Renal pelvis (tissue), 12 donors: ENCODE measurements around the gene PNLDC1. TPM values are rescaled to one million over a fixed set of nuclear protein-coding genes. Genes with fewer than 3 reads are reported as not detected.
A peak's percentile ranks its signal among the peaks of the same experiment; 100 is the strongest.

ENCODE experiments used
- DNase-seq: peaks from one replicate; pipeline ENCODE4 v3.0.0-alpha.2; 2013
- long read RNA-seq, 16 experiments: transcript quantifications; one replicate each; lab custom pipeline, GENCODE V29; 2026
- polyA plus RNA-seq, 3 donors: library from polyadenylated mRNA; unstranded; fragments of 120-200 nt; gene quantifications; one replicate each; pipeline ENCODE4 v1.2.1, GENCODE V29; 2013; ENCODE audit not compliant: insufficient read length in 3 of 3

Gene PNLDC1
- under 1 TPM; 0.13 to 0.19 (median 0.18) TPM for polyA plus RNA-seq
- long read RNA-seq, donor 1, result 0 reads
- long read RNA-seq, donor 2, result 0 reads
- long read RNA-seq, donor 3, partial matches to known transcripts, result 0 of 1 reads
- long read RNA-seq, donor 3, other reads (novel, unspliced or antisense), result 0 of 1 reads
- long read RNA-seq, donor 4, result 0 reads
- long read RNA-seq, donor 5, result 0 reads
- long read RNA-seq, donor 6, result 0 reads
- long read RNA-seq, donor 7, result 0 reads
- long read RNA-seq, donor 8, result 0 reads
- long read RNA-seq, donor 9, result 0 reads
- long read RNA-seq, donor 10, result 0 reads
- long read RNA-seq, donor 11, result 0 reads
- long read RNA-seq, donor 12, result 0 reads
- long read RNA-seq, donor 13, result 0 reads
- long read RNA-seq, donor 14, result 0 reads
- long read RNA-seq, donor 15, result 0 reads
- long read RNA-seq, donor 16, result 0 reads

DNA sequence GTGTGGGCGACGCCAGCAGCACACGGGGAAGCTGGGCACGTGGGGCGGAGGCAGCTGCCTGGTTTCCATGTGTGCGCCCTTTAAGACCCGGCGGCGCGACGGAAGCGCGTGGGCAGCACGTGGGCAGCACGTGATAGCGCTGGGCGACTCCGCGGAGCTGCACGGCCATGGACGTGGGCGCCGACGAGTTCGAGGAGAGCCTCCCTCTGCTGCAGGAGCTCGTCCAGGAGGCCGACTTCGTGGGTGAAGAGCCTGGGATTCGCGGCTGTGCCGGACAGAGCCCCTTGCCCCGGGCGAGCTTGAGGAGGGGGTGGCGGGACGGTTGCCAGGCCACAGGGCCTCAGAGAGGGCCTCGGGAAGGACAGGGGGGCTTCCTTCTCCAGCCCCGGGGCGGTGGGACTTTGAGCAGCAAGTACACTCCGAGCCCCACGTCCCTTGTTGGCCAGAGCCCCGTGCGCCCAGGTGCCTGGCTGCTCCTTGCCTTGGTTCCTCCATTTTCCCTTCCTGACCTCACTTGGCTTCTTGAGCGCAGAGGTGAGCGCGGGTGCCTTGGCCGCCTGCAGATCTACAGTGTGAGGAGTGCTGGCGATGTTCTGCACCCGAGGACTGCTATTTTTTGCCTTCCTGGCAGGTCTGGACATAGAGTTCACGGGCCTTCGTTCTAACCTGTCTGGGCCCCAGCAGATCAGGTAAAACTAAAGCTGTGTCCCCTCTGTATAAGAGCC lies at the start of gene PNLDC1:
Gene PNLDC1, plus strand, starts transcription at position 136 of the 725 bp plus-strand sequence. Its CDS starts 32 bp downstream, at position 168.
- DNase-seq, result no peak

DNA sequence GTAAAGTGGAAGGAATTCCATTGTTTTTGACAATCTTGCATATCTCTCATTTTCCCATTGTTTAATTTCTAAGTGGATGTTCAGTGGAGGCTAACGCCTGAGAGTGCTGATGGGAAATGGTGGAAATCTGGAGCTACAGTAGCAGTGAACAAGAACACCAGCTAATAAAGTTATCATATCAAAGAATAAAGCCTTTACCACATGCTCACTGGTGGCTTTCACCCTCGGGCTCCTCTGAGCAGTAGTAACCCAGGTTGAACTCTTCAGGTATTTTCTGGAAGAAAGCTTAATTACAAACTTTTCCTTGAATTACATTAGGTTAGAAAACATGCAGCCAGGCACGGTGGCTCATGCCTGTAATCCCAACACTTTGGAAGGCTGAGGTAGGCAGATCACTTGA lies 48.6 kb upstream of the PNLDC1 start:
- DNase-seq, result no peak

- no peak for DNase-seq
Measured at GRCh38 chr6:159753081-159753872, 46.8 kb upstream of the PNLDC1 start.

GRCh38 chr6:159754401-159754800 lies 45.7 kb upstream of the PNLDC1 start:
- DNase-seq, result no peak

- DNase-seq, result no peak
Measured at GRCh38 chr6:159754959-159755914, 44.8 kb upstream of the PNLDC1 start.

DNA sequence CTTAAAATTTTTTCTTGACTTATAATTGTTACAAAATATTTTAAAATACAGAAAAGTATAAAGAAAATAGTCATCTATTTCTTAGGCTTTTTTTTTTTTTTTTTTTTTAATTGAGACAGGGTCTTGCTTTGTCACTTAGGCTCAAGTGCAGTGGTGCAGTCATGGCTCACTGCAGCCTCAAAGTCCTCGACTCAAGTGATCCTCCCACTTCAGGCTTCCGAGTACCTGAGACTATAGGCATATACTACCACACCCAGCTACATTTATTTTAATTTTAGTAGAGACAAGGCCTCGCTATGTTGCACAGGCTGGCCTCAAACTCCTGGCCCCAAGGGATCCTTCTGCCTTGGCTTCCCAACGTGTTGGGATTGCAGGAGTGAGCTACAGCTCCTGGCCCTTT lies 43.6 kb upstream of the PNLDC1 start:
- DNase-seq, result no peak

DNA sequence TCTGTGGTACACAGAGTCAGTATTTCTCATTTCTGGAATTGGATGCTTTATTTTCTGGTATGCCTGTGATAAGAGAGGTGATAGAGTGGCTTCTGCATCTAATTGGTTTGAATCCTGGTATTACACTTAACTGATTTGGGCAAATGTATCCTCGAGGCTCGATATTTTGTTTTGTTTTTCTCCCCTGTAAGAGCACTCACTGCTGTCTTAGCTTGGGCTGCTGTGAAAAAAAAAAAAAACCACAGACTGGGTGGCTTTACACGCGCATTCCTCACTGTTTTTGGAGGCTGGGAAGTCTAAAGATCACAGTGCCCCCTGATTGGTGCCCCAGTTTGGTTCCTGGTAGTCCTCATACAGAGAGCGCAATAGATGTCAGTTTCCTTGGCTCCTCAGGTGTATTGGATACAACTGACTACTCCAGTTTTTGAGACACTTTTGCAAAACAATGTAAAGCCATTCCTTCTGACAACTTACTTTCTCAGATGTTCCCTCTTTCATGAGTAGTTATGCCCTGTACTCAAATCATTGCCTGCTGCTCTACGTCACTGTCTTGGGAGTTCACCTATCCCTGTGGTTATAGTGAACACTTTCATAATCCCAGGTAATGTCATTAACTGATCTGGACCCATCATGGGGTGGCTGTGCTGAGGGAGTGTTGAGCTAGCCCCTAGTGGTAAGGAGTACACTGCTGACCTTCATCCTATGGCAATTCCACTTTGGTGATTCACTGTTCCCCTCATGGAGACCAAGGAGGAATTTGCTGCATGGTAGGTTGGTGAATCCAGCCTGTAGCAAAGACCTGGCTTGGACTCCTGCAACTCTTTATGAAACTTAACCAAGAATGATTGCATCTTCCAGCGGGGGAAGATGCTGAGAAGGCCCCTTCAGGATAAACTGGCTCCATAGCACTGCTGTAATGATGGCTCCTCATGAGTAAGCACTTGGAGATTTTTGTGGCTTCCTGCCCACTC lies 41.8 kb upstream of the PNLDC1 start:
- DNase-seq, result no peak

GRCh38 chr6:159759645-159760044 lies 40.4 kb upstream of the PNLDC1 start:
- no peak for DNase-seq

DNA sequence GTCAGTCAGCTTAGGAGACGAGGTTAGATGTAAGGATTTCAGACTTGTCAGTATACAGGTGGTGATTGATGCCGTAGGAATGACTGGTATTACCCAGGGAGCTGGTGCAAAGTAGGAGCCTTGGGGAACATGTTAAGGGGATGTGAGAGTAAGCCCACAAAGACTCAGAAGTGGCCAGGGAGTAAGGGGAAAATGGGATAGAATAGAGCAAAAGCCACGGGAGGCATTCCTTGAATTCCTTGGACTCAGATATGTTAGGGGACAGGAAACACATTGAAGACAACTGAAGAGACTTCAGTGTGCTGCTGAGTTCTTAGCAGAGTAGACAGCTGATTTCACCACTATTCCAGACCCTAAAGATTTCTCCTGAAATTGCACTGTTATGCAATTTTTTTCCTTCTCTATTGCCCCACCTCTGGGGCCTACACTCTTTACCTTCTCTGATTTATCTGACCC lies 39.4 kb upstream of the PNLDC1 start:
- DNase-seq, result no peak

DNA sequence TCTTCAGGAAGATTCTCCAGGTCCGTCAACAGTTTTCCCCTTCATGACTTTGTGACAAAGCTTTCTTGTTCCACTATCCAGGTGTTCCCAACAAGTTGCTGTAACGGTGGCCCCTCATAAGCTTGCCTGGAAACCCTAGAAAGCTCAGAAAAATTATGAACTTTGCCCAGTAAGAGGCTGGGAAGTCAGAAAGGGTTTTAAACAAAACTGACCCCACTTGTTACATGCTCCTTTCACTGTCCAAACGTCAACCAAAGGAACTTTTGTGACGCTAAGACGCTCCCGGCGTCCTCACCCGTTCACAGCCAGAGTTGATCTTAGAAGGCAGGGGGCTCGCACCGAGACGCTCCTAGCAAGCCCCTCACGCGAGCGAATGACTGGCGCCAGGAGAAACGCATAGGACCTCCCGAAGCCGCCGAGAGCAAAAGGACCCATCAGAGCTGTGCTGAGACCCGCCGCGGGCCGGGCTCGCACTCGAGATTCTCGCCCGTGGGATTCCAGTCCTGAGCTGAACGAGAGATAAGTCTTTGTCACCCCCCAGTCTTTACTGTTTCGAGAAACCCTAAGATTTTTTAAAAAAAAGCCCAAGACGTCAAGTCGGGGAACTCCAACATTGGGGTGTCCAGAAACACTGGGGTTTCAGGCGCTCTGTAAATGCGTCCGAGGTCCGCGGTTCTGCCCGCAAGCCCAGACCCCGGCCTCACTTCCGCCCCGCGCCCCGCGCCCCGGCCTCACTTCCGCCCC lies 38.8 kb upstream of the PNLDC1 start:
- DNase-seq, result no peak

DNA sequence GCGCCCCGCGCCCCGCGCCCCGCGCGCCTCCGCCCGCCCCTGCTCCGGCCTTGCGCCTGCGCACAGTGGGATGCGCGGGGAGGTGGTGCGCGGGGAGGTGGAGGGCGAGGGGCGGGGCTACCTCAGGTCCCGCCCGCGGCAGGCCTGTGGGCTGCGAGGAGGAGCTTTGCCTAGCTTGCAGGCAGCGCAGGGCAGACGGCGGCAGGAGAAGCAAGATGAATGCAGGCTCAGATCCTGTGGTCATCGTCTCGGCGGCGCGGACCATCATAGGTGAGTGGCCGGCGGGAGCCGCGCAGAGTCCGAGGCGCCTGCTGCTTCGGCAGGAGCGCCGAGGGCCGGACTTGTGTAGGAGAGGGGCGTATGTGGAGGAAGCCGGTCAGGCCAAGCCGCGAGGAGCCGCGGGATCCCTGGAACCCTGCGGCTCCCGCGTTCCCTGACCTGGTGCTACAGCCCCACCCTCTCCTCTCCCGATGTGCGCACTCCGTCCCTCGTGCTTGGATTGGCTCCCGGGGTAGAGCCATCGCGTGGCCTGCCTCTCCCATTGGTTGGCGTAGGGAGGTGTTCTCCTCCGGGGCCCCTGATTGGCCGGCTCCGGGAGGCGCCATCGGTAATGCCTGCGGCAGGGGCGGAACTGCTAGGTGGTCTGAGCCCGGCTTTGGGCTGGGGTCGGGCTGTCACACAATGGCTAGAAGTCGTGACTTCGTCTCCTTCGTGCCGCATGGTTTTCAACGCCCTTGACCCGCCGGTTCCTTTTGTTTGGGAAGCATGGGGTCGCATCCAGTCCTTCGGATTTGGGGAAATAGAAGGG lies 38.0 kb upstream of the PNLDC1 start, which contains the start of gene ACAT2:
Gene ACAT2, plus strand, starts transcription at position 173 of the 808 bp plus-strand sequence. Its CDS starts 43 bp downstream, at position 216.
- DNase-seq, result peak; percentile 95

DNA sequence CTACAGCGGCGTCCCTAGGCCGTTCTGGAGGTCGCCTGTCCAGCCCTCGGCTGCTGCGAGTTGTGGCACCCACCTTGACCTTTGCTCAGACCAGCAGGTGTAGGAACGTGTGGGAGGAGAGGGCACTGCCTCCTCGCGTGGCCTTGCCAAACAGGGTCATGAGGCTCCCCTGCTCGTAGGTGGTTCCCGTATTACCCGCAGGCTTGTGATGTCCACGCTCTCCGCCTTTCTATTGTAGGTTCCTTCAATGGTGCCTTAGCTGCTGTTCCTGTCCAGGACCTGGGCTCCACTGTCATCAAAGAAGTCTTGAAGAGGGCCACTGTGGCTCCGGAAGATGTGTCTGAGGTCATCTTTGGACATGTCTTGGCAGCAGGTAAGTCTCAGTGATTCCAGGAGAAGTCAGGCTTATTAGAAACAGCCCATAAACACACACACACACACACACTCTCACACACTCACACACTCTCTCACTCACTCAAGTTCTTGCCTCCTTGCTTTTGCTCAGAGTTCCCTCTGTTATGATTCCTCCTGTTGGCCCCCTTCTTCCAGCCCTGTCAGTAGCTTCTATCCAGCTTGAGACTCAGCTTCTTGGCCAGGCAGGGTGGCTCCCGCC lies 37.3 kb upstream of the PNLDC1 start:
- DNase-seq, result no peak

DNA sequence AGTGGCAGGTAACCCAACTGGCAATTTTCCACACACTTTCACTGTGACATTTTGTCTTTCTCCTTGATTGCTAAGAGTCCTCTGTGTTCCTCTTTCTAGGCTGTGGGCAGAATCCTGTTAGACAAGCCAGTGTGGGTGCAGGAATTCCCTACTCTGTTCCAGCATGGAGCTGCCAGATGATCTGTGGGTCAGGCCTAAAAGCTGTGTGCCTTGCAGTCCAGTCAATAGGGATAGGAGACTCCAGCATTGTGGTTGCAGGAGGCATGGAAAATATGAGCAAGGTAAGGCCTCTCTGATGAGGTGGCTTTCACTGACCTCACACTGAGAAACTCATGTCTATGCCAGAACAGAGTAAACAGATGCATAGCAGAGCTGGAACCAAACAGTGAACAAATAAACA lies 33.2 kb upstream of the PNLDC1 start:
- DNase-seq, result no peak

DNA sequence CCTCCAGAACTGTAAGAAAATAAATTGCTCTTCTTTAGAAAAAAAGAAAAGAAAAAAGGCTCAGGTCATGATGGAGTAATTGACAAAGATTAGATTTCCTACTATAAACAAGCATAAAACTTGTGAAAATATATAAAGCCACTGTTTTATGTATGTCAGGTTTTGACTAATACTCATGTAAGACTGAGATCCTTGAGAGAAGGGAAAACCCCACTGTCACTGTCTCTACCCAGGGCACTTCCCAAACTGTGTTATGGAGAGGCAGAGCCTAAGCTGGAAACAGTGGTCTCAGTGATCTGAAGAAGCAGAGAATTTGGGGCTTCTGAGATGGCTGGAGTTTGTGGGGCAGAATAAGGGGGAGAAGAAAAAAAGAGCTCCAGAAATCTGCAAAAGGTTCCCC lies 30.6 kb upstream of the PNLDC1 start:
- DNase-seq, result no peak

- DNase-seq, result no peak
Measured at GRCh38 chr6:159772196-159772595, 27.9 kb upstream of the PNLDC1 start.

DNA sequence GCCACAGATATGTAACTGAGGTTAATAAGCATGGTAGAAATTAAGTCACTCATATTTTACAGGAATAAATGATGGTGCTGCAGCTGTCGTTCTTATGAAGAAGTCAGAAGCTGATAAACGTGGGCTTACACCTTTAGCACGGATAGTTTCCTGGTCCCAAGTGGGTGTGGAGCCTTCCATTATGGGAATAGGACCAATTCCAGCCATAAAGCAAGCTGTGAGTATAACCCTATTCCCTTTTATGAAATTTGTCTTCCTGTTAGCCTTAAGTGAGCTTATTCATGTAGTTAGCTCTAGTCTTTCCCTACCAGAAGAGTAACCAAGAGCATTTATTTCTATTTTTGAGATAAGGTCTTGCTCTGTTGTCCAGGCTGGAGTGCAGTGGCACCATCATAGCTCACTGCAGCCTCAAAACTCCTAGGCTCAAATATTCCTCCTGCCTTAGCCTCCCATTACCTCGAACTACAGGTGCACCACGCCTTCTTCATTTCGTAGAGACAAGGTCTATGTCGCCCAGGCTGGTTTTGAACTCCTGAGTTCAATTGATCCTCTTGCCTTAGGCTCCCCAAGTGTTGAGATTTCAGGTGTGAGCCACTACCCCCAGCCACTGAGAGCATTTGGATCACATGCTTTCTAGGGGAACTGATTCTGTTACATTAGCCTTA lies 22.7 kb upstream of the PNLDC1 start:
- DNase-seq, result no peak

GRCh38 chr6:159778131-159778530 lies 21.9 kb upstream of the PNLDC1 start:
- DNase-seq, result no peak
